Measurements from ENCODE around the gene CAVIN2.

The CAVIN2 gene

DNA sequence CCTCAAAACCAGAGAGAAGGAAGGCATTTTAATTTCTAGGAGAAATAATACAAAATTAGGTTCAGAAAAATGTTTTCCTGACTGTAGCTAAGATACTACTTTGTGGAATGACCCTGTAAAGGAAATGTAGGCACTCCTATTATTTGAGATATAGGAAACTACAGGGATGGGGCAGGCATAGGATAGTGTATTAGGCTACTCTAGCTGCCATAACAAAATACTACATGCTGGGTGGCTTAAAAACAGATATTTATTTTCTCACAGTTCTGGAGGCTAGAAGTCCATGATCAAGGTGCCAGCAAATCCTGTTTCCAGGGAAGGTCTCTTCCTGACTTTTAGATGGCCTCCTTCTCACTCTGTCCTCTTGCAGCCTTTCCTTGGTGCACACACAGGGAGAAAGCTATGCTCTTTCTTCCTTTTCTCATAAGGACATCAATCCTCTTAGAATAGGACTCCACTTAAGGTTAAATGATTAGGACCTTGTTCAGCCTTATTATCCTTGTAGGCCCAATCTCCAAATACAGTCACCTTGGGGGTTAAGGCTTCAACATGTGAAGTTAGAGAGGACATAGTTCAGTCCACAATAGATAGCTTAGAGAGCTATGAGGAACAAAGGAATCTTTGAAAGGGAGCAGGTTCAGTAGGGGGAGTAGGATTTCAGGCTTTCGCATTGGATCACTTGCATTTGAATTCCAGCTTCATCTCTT, 14.0 kb upstream of the CAVIN2 start:
- no peak for DNase-seq (ENCODE audit: extremely low spot score)
- CTCF ChIA-PET: interaction anchor here (1.2 to 2.1 kb wide), 6 partner anchors 9 to 245 kb away, joined by 3 to 9 read pairs (median 4); no protein-coding TSS in a partner anchor
- TF ChIP-seq, protein P1, sequence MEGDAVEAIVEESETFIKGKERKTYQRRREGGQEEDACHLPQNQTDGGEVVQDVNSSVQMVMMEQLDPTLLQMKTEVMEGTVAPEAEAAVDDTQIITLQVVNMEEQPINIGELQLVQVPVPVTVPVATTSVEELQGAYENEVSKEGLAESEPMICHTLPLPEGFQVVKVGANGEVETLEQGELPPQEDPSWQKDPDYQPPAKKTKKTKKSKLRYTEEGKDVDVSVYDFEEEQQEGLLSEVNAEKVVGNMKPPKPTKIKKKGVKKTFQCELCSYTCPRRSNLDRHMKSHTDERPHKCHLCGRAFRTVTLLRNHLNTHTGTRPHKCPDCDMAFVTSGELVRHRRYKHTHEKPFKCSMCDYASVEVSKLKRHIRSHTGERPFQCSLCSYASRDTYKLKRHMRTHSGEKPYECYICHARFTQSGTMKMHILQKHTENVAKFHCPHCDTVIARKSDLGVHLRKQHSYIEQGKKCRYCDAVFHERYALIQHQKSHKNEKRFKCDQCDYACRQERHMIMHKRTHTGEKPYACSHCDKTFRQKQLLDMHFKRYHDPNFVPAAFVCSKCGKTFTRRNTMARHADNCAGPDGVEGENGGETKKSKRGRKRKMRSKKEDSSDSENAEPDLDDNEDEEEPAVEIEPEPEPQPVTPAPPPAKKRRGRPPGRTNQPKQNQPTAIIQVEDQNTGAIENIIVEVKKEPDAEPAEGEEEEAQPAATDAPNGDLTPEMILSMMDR (IDR thresholded peaks at IDR 0.05; ENCODE audit: control extremely low read depth, extremely low read depth, low read depth, missing control alignments): no peak
- POLR2A ChIA-PET: no interaction called here

DNA sequence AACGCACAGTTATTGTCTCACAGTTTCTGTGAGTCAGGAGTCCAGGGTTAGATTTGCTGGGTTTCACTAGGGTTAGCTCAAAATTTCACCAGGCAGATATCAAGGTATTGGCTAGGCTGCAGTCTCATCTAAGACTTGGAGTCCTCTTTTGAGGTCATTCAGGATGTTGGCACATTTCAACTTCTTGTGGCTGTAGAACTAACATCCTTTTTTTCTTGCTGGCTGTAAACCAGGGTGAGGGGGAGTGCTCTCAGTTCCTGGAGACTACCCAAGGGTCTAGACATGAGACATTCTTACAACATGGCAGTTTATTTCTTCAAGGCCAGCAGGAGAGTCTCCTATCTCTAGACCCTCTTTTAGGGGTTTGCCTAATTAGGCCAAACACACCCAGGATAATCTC, 12.8 kb upstream of the CAVIN2 start:
- no peak for DNase-seq (ENCODE audit: extremely low spot score)
- CTCF ChIA-PET: interaction anchor here (2.1 to 3.7 kb wide), 3 partner anchors 10 to 303 kb away, joined by 4 to 14 read pairs (median 7); partner anchors contain the start of gene CAVIN2
- TF ChIP-seq, protein P1 (IDR thresholded peaks at IDR 0.05; ENCODE audit: control extremely low read depth, extremely low read depth, low read depth, missing control alignments): no peak
- POLR2A ChIA-PET: no interaction called here

DNA sequence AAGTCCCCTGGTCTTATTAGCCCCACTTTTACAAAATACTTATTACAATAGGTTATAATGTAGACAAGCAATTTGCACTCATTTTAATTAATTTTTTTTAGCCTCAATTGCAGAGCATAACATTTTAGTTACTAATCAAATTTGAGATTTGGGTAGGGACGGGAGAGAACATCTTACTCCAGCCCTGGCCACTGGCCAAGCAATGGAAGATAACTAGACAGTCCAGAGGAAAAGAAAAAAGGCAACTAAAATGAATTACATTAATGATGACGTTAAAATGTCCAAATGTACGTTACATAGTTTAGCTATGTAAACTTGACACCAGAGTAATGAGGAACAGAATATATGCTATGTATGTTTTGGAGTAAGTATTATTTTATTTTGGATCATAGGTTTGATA, 11.0 kb upstream of the CAVIN2 start:
- ChIA-PET POLR2A (no interaction called here), CTCF (interaction anchor here (1.7 to 3.7 kb wide), 4 partner anchors 10 to 305 kb away, joined by 4 to 14 read pairs (median 8); partner anchors contain the start of gene CAVIN2)
- TF ChIP-seq, protein P1 (IDR thresholded peaks at IDR 0.05; ENCODE audit: control extremely low read depth, extremely low read depth, low read depth, missing control alignments): no peak
- DNase-seq (ENCODE audit: extremely low spot score): no peak

DNA sequence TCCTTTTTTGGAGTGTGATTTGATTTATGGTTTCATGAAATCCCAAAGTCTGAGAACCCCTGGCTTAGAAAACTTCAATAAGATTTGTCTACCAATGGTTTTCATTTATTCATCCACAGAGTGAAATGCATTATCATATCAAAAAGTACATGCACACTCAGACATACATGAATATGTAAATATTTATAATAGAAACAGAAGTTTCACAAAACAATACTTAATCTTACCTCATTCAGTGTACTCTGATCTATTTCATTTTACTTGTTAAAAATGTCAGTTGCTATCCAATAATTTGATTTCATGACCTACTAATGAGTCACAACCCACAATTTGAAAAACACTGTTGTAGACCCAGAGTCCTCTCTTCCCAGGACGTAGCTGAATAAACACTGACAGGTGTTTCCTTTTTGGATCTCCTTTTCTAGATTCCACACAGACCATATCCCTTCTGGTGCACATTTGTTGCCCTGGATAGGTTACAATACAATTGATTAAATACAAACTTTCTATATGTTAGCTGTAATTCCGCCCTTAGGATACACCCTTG, 10.4 kb upstream of the CAVIN2 start:
- CTCF ChIA-PET: interaction anchor here (1.6 to 3.7 kb wide), 3 partner anchors 13 to 45 kb away, joined by 3 to 14 read pairs (median 9); no protein-coding TSS in a partner anchor
- DNase-seq (ENCODE audit: extremely low spot score): no peak

DNA sequence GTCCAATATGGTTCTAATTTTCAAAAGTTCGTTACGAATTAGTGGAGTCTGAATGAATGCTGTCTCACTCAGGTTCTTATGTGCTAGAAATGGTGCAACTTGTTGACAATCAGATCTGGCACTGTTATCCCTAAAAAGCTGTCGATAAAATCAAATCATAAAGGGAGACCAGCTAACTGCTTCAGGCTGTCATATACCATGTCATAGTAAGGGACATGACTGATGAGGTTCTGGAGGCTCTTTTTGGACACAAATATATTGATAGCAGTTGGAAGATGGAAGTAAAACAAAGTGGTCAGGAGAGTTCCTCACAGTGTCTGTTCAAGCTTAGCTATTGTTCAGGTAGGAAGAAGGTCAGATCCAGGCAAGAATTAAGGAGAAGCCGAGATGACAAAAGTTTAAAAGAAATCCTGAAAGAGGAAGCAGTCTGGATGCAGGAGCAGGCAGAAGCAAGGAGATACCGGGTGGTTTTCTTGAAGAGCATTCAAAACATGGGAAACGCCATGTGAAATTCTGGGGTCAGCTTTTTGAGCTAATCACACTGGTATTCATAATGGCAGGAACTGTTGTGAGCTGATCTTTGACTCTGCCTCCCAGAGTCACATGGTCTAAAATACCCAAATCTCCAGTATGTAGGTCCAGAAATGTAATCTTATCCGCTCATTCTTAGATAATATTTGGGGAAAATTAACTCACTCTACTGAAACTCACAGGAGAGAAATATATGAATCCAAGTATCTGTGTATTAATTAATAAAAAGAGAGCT, 9.4 kb upstream of the CAVIN2 start:
- ChIA-PET POLR2A (no interaction called here), CTCF (interaction anchor here (1.6 to 3.7 kb wide), 2 partner anchors 13 to 14 kb away, joined by 3 to 14 read pairs; no protein-coding TSS in a partner anchor)
- no peak for DNase-seq (ENCODE audit: extremely low spot score)
- TF ChIP-seq, protein P1 (IDR thresholded peaks at IDR 0.05; ENCODE audit: control extremely low read depth, extremely low read depth, low read depth, missing control alignments): no peak

More for the DNA sequence above, 10.4 kb upstream of the CAVIN2 start:
- TF ChIP-seq, protein P1 (IDR thresholded peaks at IDR 0.05; ENCODE audit: control extremely low read depth, extremely low read depth, low read depth, missing control alignments): no peak
- POLR2A ChIA-PET: no interaction called here

DNA sequence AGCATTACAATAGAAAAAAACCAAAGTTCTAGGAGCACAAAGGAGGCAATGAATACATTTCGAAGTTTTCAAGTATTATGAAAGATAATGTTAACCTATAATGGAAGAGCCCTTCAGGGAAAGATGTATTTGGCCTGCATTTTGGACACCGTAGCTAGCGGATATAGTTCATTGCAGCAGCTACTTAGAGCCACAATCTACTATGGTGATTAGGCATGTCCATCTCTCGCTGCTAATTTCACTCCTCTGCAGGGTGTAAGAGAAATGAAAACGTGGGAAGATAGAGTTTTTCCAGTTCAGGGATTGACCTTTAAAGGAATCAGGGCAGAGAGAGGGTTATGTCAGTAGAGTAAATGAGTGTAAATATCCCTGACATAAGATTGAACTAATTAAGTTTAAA, 8.5 kb upstream of the CAVIN2 start:
- DNase-seq (ENCODE audit: extremely low spot score): no peak
- TF ChIP-seq, protein P1 (IDR thresholded peaks at IDR 0.05; ENCODE audit: control extremely low read depth, extremely low read depth, low read depth, missing control alignments): no peak
- POLR2A ChIA-PET: no interaction called here
- CTCF ChIA-PET: interaction anchor here (1.1 kb wide), 1 partner anchor 16 kb away, joined by 4 read pairs; no protein-coding TSS in a partner anchor
